K562 (cell line): ENCODE data around the gene MIDN. TPM values are rescaled to one million over a fixed set of nuclear protein-coding genes. Genes with fewer than 3 reads are reported as not detected.

Source experiments
- BCOR ChIP-seq: fragments of 450-650 bp; IDR thresholded peaks from 2 replicates; pipeline ENCODE4 v1.6.1; 2016
- FOXP1 ChIP-seq: sonication (generic); formaldehyde crosslinking; IDR thresholded peaks from 2 replicates; pipeline ENCODE4 v1.8.0; 2022; ENCODE audit warnings: mild to moderate bottlenecking, missing genetic modification reagents
- GTF2A2 ChIP-seq: IDR thresholded peaks from 2 replicates; pipeline ENCODE4 v1.6.1; 2016; ENCODE audit warnings: mild to moderate bottlenecking, missing genetic modification characterization, missing compliant biosample characterization
- IRF2 ChIP-seq: sonication (generic); formaldehyde crosslinking; IDR thresholded peaks from 2 replicates; pipeline ENCODE4 v1.8.1; 2022; ENCODE audit warnings: mild to moderate bottlenecking, missing genetic modification reagents
- JUND ChIP-seq, 2 experiments: IDR thresholded peaks; 2 replicates in 1 of 2; 3 replicates in 1 of 2; pipeline ENCODE4 v1.6.1; 2011; ENCODE audit warnings: borderline replicate concordance in 2 of 2, low read depth in 2 of 2, low read length in 2 of 2, improper control_type of control experiment in 1 of 2, missing biosample characterization in 1 of 2, missing genetic modification characterization in 1 of 2, missing genetic modification reagents in 1 of 2
- KAT7 ChIP-seq: sonication (generic); formaldehyde crosslinking; IDR thresholded peaks from 2 replicates; pipeline ENCODE4 v1.8.0; 2022; ENCODE audit warnings: missing genetic modification reagents, mild to moderate bottlenecking, borderline replicate concordance
- MTA2 ChIP-seq: fragments of 450-650 bp; IDR thresholded peaks from 2 replicates; pipeline ENCODE4 v1.6.1; 2016; ENCODE audit warnings: low read depth
- SRSF1 ChIP-seq: fragments of 200-400 bp; formaldehyde crosslinking; IDR thresholded peaks from 2 replicates; pipeline ENCODE4 v1.6.1; 2017; ENCODE audit warnings: mild to moderate bottlenecking, low read depth, low read length, moderate library complexity
- STAG1 ChIP-seq: sonication (generic); formaldehyde crosslinking; IDR thresholded peaks from 2 replicates; pipeline ENCODE4 v1.5.0; 2020; ENCODE audit warnings: missing genetic modification reagents, borderline replicate concordance
- STAT6 ChIP-seq: sonication (generic); formaldehyde crosslinking; IDR thresholded peaks from 2 replicates; pipeline ENCODE4 v1.8.1; 2023; ENCODE audit warnings: mild to moderate bottlenecking, missing genetic modification reagents
- TCF3 ChIP-seq: sonication (generic); formaldehyde crosslinking; IDR thresholded peaks from 2 replicates; pipeline ENCODE4 v1.4.0; 2020; ENCODE audit warnings: mild to moderate bottlenecking, missing genetic modification reagents
- THAP12 ChIP-seq: fragments of 250-450 bp; sonication (Bioruptor Pico); IDR thresholded peaks from 2 replicates; pipeline ENCODE4 v1.9.0; 2021; ENCODE audit warnings: mild to moderate bottlenecking, inconsistent platforms
- ZBED1 ChIP-seq: IDR thresholded peaks from 2 replicates; pipeline ENCODE4 v1.6.1; 2014
- ZBTB9 ChIP-seq: fragments of 450-650 bp; formaldehyde crosslinking; IDR thresholded peaks from 2 replicates; pipeline ENCODE4 v1.4.0; 2020; ENCODE audit warnings: mild to moderate bottlenecking, moderate library complexity
- ZMIZ1 ChIP-seq, 2 experiments: fragments of 150-350 bp in 1 of 2; IDR thresholded peaks; 2 replicates each; pipeline ENCODE4 v1.6.1; 2012 to 2016; ENCODE audit warnings: low read depth in 2 of 2, low read length in 2 of 2, mild to moderate bottlenecking in 1 of 2, moderate library complexity in 1 of 2
- ZNF57 ChIP-seq: fragments of 450-650 bp; formaldehyde crosslinking; IDR thresholded peaks from 2 replicates; pipeline ENCODE4 v1.4.0; 2020; ENCODE audit warnings: mild to moderate bottlenecking, moderate library complexity
- ZNF589 ChIP-seq: fragments of 200-800 bp; sonication (Bioruptor generic); IDR thresholded peaks from 2 replicates; pipeline ENCODE4 v1.6.1; 2016; ENCODE audit warnings: low read depth, missing genetic modification characterization, missing compliant biosample characterization
- ZSCAN32 ChIP-seq: fragments of 450-650 bp; formaldehyde crosslinking; IDR thresholded peaks from 2 replicates; pipeline ENCODE4 v1.4.0; 2020; ENCODE audit warnings: mild to moderate bottlenecking, moderate library complexity
- polyA plus RNA-seq, 8 experiments: library from polyadenylated mRNA; depleted of rRNA in 4 of 8; stranded (reverse) in 5 of 8; unstranded in 3 of 8; fragments of >200 nt; fragmentation: Nextera tagmentation in 2 of 8; fragmentation: Illumina TruSeq in 1 of 8; extraction: Ambion mirVana in 2 of 8; extraction: Trizol in 1 of 8; gene quantifications; 2 replicates each; pipeline versions ENCODE4 v1.2.1 to v1.2.3, GENCODE V29; 2011 to 2014; ENCODE audit warnings: inconsistent platforms in 1 of 8, missing spikeins in 1 of 8
- total RNA-seq, 7 experiments: library from RNA; depleted of rRNA in 6 of 7; stranded (reverse); fragments of >200 nt in 6 of 7; fragmentation: Illumina TruSeq in 2 of 7; extraction: Trizol in 2 of 7; gene quantifications; 2 replicates each; pipeline versions ENCODE4 v1.2.1 to v1.2.3, GENCODE V29; 2011 to 2021; ENCODE audit warnings: low replicate concordance in 1 of 7

The MIDN gene
- total and polyA plus RNA-seq, 9 of the 15 experiments (the other 6 are each of a cell fraction or from before 2014, with no cell fraction given) = 0.17 to 120 (median 10.1) TPM

- TF ChIP-seq ZMIZ1 (IDR thresholded peaks at IDR 0.05; ENCODE audit: low read depth in 2 of 2, low read length in 2 of 2) (no peak), BCOR (no peak), KAT7 (CRISPR knock-in tag) (0 out of 2 replicates have a peak, but pooled peaks have one; percentile 79), MTA2 (no peak), FOXP1 (CRISPR knock-in tag) (no peak), GTF2A2 (no peak), ZBTB9 (CRISPR knock-in tag) (no peak; the same call in 1 of the 2 replicates), ZSCAN32 (no peak), ZNF57 (CRISPR knock-in tag) (no peak), THAP12 (CRISPR knock-in tag) (no peak; the same call in 1 of the 2 replicates), TCF3 (CRISPR knock-in tag) (no peak), STAT6 (CRISPR knock-in tag) (0 out of 2 replicates have a peak, but pooled peaks have one; percentile 5), IRF2 (CRISPR knock-in tag) (no peak), ZNF589 (CRISPR knock-in tag) (no peak), ZBED1 (no peak), STAG1 (peak; percentile 19; the same call in 1 of the 2 replicates), JUND (IDR thresholded peaks at IDR 0.05; ENCODE audit: borderline replicate concordance, low read depth, low read length) (no peak), JUND (tag; IDR thresholded peaks at IDR 0.05; ENCODE audit: borderline replicate concordance, low read depth, low read length) (no peak), SRSF1 (no peak)
Measured at GRCh38 chr19:1274081-1274851, 25.9 kb downstream of the MIDN start (continued).
